ENCODE data around the gene NAB1. TPM values are rescaled to one million over a fixed set of nuclear protein-coding genes. Genes with fewer than 3 reads are reported as not detected.

The NAB1 gene
- polyA plus RNA-seq, 1 donor from 2014 or later: 49.8 TPM

DNA sequence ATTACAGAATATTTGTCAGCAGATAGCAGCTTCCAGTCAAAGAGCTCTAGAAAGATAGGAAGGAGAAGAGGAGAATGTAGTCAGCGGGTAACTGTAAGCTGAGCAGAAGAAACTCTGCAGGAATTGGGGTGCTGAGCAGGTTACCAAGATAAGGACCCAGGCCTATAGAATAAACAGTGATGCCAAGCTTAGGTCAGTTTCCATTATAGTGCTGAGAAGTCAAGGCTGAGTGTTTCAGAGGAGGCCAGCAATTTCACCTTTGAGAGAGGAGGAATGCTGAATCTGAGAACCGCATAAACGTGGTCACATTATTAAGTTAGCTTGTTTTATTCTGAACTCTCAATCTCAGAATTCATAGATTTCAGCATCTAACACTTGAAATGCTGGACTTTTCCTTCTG, 13.9 kb downstream of the NAB1 start:
- Histone ChIP-seq H3K79me2 (replicated peaks; ENCODE audit: insufficient read depth, low read length) (peaks cover 19% of the 10 kb centered on the region), H3K9ac (ENCODE audit: low read length) (no peak overlapping the region)

DNA sequence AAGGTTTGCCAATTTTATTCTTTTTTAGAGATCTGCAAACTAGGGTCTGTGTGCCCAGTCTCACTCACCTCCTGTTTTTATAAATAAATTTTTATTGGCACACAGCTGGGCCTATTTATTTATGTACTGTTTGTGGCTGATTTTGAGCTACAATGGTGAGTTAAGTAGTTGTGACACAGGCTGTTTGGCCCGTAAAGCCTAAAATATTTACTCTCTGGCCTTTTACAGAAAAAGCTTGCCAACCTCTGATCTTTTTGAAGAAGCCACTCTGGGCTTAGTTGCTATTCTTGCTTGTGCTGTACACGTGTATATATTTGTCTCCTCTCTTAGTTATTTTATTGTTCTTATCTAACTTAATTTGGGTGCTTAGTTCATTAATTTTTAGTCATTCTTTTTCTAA, 14.5 kb downstream of the NAB1 start:
- Histone ChIP-seq H3K9ac (ENCODE audit: low read length) (no peak overlapping the region), H3K79me2 (replicated peaks; ENCODE audit: insufficient read depth, low read length) (peaks cover 14% of the 10 kb centered on the region), H3F3A (ENCODE audit: insufficient read depth, low read length, poor library complexity, severe bottlenecking) (no peaks in the 10 kb centered on the region), H3K9me3 (ENCODE audit: low read length) (no peaks in the 10 kb centered on the region), H3K36me3 (ENCODE audit: insufficient read depth, low read length) (no peaks in the 10 kb centered on the region), H3K27me3 (ENCODE audit: insufficient read depth, low read depth, low read length) (no peaks in the 10 kb centered on the region), H3K9me2 (ENCODE audit: insufficient read depth, low read length) (no peaks in the 10 kb centered on the region), H4K20me1 (ENCODE audit: insufficient read depth) (no peaks in the 10 kb centered on the region), H3K4me3 (ENCODE audit: low read length) (no peak overlapping the region), H3K4me2 (ENCODE audit: low read length) (no peak overlapping the region), H2AFZ (ENCODE audit: low read depth, low read length) (no peak overlapping the region), H3K27ac (ENCODE audit: low read length) (no peak overlapping the region)
- TF ChIP-seq, protein P1, sequence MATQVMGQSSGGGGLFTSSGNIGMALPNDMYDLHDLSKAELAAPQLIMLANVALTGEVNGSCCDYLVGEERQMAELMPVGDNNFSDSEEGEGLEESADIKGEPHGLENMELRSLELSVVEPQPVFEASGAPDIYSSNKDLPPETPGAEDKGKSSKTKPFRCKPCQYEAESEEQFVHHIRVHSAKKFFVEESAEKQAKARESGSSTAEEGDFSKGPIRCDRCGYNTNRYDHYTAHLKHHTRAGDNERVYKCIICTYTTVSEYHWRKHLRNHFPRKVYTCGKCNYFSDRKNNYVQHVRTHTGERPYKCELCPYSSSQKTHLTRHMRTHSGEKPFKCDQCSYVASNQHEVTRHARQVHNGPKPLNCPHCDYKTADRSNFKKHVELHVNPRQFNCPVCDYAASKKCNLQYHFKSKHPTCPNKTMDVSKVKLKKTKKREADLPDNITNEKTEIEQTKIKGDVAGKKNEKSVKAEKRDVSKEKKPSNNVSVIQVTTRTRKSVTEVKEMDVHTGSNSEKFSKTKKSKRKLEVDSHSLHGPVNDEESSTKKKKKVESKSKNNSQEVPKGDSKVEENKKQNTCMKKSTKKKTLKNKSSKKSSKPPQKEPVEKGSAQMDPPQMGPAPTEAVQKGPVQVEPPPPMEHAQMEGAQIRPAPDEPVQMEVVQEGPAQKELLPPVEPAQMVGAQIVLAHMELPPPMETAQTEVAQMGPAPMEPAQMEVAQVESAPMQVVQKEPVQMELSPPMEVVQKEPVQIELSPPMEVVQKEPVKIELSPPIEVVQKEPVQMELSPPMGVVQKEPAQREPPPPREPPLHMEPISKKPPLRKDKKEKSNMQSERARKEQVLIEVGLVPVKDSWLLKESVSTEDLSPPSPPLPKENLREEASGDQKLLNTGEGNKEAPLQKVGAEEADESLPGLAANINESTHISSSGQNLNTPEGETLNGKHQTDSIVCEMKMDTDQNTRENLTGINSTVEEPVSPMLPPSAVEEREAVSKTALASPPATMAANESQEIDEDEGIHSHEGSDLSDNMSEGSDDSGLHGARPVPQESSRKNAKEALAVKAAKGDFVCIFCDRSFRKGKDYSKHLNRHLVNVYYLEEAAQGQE (IDR thresholded peaks at IDR 0.05; ENCODE audit: borderline replicate concordance): no peak
- TF ChIP-seq TAF1 (IDR thresholded peaks at IDR 0.05; ENCODE audit: low read depth): no peak

More for the DNA sequence above, 13.9 kb downstream of the NAB1 start:
- no peak overlapping the region for H3K27ac ChIP-seq (ENCODE audit: low read length)
- no peaks in the 10 kb centered on the region for H4K20me1 ChIP-seq (ENCODE audit: insufficient read depth)
- no peaks in the 10 kb centered on the region for H3K27me3 ChIP-seq (ENCODE audit: insufficient read depth, low read depth, low read length)
- no peak overlapping the region for H2AFZ ChIP-seq (ENCODE audit: low read depth, low read length)
- no peaks in the 10 kb centered on the region for H3F3A ChIP-seq (ENCODE audit: insufficient read depth, low read length, poor library complexity, severe bottlenecking)
- no peak overlapping the region for H3K4me3 ChIP-seq (ENCODE audit: low read length)
- no peak overlapping the region for H3K4me2 ChIP-seq (ENCODE audit: low read length)
- no peaks in the 10 kb centered on the region for H3K9me2 ChIP-seq (ENCODE audit: insufficient read depth, low read length)
- TF ChIP-seq MXI1 (conservative IDR thresholded peaks at IDR 0.05; ENCODE audit: poor library complexity, severe bottlenecking) (no peak), EZH2 (IDR thresholded peaks at IDR 0.05; ENCODE audit: borderline replicate concordance, insufficient read depth, low read length, poor library complexity, severe bottlenecking) (no peak), SMC3 (conservative IDR thresholded peaks at IDR 0.05; ENCODE audit: poor library complexity) (no peak), TAF1 (IDR thresholded peaks at IDR 0.05; ENCODE audit: low read depth) (no peak), RAD21 (conservative IDR thresholded peaks at IDR 0.05) (no peak), EP300 (conservative IDR thresholded peaks at IDR 0.05; ENCODE audit: poor library complexity, severe bottlenecking) (no peak), POLR2AphosphoS5 (IDR thresholded peaks at IDR 0.05) (no peak)
- TF ChIP-seq, protein P2, sequence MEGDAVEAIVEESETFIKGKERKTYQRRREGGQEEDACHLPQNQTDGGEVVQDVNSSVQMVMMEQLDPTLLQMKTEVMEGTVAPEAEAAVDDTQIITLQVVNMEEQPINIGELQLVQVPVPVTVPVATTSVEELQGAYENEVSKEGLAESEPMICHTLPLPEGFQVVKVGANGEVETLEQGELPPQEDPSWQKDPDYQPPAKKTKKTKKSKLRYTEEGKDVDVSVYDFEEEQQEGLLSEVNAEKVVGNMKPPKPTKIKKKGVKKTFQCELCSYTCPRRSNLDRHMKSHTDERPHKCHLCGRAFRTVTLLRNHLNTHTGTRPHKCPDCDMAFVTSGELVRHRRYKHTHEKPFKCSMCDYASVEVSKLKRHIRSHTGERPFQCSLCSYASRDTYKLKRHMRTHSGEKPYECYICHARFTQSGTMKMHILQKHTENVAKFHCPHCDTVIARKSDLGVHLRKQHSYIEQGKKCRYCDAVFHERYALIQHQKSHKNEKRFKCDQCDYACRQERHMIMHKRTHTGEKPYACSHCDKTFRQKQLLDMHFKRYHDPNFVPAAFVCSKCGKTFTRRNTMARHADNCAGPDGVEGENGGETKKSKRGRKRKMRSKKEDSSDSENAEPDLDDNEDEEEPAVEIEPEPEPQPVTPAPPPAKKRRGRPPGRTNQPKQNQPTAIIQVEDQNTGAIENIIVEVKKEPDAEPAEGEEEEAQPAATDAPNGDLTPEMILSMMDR (IDR thresholded peaks at IDR 0.05; ENCODE audit: poor library complexity, severe bottlenecking): no peak
- TF ChIP-seq, protein P1 (IDR thresholded peaks at IDR 0.05; ENCODE audit: borderline replicate concordance): no peak
- H3K9me3 ChIP-seq (ENCODE audit: low read length): no peaks in the 10 kb centered on the region
- no peaks in the 10 kb centered on the region for H3K36me3 ChIP-seq (ENCODE audit: insufficient read depth, low read length)
